Fibroblast of skin of right biceps (primary cell): ENCODE measurements around the gene INVS.
A peak's percentile ranks its signal among the peaks of the same experiment; 100 is the strongest.
"Not testable (repeated sequence)": the region's sequence is repeated elsewhere in the genome, so short reads cannot be mapped to it uniquely, and the experiment has no call there.

Experiments
- DNase-seq: peaks from one replicate; pipeline ENCODE4 v3.0.0-alpha.2; 2013

The INVS gene

GRCh38 chr9:100281676-100282387 is 182.8 kb downstream of the INVS start:
- no peak for DNase-seq

- DNase-seq: no peak
Observed at GRCh38 chr9:100282388-100282719, 183.3 kb downstream of the INVS start.

GRCh38 chr9:100284247-100284646 is 185.2 kb downstream of the INVS start:
- DNase-seq: no peak

- no peak for DNase-seq
Observed at GRCh38 chr9:100285080-100285479, 186.0 kb downstream of the INVS start.

- no peak for DNase-seq
Observed at GRCh38 chr9:100285601-100286000, 186.6 kb downstream of the INVS start.

GRCh38 chr9:100286257-100286656 is 187.2 kb downstream of the INVS start:
- DNase-seq: no peak

GRCh38 chr9:100287186-100287585 is 188.1 kb downstream of the INVS start:
- no peak for DNase-seq

GRCh38 chr9:100290714-100291113 is 191.7 kb downstream of the INVS start:
- DNase-seq: no peak

GRCh38 chr9:100292414-100292813 is 193.4 kb downstream of the INVS start:
- DNase-seq: no peak

GRCh38 chr9:100294341-100294740 is 195.3 kb downstream of the INVS start:
- no peak for DNase-seq

- DNase-seq: no peak
Observed at GRCh38 chr9:100294806-100295205, 195.8 kb downstream of the INVS start.

- DNase-seq: no peak
Observed at GRCh38 chr9:100295240-100295639, 196.2 kb downstream of the INVS start.

GRCh38 chr9:100296407-100296806 is 197.4 kb downstream of the INVS start:
- no peak for DNase-seq

GRCh38 chr9:100298378-100298777 is 199.3 kb downstream of the INVS start:
- DNase-seq: no peak

GRCh38 chr9:100303747-100304146 is 204.7 kb downstream of the INVS start:
- DNase-seq: peak; percentile 50

- DNase-seq: no peak
Observed at GRCh38 chr9:100306283-100306682, 207.2 kb downstream of the INVS start.

GRCh38 chr9:100307080-100307479 is 208.0 kb downstream of the INVS start:
- no peak for DNase-seq

GRCh38 chr9:100308965-100309564 is 210.0 kb downstream of the INVS start:
- peak; percentile 9 for DNase-seq

- peak; percentile 40 for DNase-seq
Observed at GRCh38 chr9:100309992-100310391, 210.9 kb downstream of the INVS start.

GRCh38 chr9:100315561-100315960 is 216.5 kb downstream of the INVS start:
- no peak for DNase-seq

GRCh38 chr9:100317706-100318105 is 218.7 kb downstream of the INVS start:
- DNase-seq: peak; percentile 54

- peak; percentile 46 for DNase-seq
Observed at GRCh38 chr9:100322954-100323536, 224.0 kb downstream of the INVS start.

GRCh38 chr9:100324594-100325200 is 225.7 kb downstream of the INVS start:
- DNase-seq: peak; percentile 48

GRCh38 chr9:100338736-100339135 is 239.7 kb downstream of the INVS start:
- DNase-seq: not testable (repeated sequence)
